ENCODE results near the gene SBF2.
"Not testable (repeated sequence)": the region's sequence is repeated elsewhere in the genome, so short reads cannot be mapped to it uniquely, and the experiment has no call there.

SBF2 gene

DNA sequence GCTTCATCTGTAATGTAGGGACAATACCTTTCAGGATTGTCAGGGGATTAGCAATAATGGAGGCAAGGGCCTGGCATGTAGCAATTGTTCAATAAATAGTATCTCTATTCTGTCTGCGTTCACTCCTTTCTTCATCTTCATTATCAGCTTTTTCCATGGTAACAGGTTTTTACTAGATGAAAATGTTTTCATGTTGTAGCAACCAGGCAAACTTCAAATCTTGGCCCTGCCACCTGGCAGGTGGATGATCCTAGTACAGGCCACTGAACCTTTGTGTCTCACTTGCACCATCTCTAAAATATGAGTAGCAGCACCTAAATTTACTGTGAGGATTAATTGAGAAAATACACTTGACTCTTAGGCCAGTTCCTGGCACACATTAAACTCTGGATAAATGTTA is 546.8 kb downstream of the SBF2 start:
- no peak for DNase-seq (ENCODE audit: low read depth)

DNA sequence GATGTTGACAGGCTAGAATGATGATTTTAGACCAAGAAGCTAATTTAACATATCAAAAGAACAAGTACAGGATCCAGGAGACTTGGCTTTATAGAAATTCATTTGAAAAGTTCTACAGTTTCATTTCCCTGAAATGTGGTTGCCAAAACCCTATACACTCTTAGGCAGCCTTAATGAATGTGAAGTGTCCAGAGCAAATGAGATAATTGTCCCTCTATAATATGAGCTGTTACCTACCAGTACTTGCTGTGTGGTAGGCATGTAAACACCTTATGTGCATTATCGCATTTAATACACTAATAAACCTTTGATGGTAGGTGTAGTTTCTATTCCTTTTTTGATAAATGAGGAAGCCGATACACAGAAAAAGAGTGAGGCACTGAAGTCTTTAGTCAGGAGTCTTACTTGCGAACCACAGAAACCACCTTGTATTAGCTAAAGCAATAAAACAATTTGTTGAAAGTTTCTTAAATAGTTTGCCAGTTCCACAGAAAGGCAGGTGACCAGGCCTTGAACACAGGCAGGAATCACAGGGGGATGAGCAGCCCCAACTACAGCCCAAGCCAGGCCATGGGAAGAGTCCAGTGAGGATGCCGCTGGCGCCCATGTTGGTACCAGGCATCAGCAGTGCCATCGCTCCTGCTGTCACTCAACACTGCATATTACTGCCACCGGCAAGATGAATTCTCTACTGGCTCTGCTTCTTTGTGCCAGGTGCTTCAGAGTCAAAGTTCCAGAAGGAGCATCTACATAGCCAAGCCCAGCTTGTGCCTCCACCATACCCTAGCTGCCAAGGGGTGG is 548.4 kb downstream of the SBF2 start:
- DNase-seq (ENCODE audit: low read depth) = no peak

DNA sequence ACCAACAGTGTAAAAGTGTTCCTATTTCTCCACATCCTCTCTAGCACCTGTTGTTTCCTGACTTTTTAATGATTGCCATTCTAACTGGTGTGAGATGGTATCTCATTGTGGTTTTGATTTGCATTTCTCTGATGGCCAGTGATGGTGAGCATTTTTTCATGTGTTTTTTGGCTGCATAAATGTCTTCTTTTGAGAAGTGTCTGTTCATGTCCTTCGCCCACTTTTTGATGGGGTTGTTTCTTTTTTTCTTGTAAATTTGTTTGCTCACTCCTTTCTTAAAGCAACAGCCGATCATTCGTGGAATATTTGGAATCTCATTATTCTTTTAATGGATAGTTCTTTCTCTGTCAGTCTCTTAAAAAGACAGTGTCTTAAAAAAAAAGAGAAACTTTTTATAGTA is 550.5 kb downstream of the SBF2 start:
- DNase-seq (ENCODE audit: low read depth) = not testable (repeated sequence)

DNA sequence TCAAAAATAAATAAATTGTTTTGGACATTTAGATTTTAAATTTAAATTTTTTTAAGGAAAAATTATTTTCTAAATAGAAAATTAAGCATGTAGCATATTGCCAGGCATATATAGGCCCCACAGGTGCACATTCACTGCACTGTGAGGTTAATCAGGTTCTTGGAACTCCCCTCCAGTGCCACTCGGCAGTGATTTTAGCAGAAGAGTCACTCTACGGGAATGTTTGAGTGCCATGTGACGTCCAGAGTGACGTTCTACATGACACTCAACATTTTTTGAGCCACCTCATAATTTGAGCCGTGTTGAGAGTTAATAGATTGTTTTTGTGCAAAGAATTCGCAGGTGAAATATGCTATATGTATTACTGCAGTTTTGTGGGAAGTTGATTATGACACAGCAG is 552.8 kb downstream of the SBF2 start:
- DNase-seq (ENCODE audit: low read depth) = no peak

DNA sequence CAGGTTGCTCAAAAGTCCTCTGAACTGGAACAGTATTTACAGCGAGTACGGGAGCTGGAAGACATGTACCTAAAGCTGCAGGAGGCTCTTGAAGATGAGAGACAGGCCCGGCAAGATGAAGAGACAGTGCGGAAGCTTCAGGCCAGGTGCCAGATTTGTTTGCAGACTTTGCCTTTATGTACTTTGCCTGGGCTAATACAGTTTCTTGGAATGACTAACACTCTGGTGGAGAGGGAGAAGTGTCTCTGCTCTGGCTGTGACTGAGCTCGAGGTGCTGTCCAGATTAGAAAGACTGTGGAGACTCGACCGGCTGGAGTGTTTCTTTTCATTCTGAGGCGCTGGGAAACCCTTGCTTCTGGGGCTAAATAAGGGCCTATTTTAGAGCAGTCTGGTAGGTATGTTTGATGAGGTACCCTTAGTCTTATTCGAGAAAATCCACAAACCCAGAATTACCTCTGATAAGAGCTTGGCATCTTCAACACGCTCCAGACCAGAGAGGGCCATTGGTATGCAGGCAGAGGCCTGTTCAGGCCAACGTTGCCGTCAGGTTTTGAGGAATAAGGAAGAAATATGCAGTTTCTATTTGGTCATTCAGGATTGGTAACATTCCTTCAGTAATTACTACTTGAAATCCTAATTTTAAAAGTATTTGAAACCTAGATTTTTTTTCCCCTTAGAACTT is 553.7 kb downstream of the SBF2 start:
- DNase-seq (ENCODE audit: low read depth) = no peak

DNA sequence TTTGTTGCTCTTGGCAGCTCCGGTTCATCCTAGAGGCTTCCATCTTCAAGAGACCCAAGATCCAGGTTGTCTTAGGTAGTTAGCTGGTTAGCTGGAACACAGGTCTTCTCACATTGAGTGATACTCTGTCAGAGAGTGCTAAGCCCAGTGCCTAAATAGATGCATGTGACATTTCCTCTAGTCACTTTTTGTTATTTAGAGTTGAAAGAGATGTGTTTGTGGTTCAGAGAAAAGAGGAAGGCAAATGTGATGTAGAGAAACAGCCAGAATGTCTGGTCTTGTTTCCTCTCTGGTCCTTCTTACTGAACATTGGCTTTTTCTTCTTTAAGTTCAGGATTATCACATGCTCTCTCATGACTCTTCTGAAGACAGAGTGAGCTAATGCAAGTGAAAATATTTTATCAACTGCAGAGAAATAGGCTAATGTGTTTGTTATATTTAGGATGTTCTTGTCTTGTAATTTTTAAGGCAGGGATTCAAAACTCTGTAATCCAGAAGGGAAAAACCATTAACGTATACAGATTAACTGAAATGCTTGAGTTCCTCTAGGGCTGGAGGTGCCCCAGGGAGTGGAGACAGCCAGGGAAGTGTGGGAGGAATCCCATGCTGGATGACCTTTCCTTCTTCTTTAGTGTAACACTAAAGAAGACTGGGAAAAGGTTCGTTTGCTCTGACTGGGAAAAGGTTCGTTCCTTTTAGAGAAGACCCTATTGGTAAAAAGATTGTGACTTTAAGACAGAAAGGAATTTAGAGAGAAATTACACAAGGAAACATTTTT is 554.7 kb downstream of the SBF2 start:
- DNase-seq (ENCODE audit: low read depth) = no peak

DNA sequence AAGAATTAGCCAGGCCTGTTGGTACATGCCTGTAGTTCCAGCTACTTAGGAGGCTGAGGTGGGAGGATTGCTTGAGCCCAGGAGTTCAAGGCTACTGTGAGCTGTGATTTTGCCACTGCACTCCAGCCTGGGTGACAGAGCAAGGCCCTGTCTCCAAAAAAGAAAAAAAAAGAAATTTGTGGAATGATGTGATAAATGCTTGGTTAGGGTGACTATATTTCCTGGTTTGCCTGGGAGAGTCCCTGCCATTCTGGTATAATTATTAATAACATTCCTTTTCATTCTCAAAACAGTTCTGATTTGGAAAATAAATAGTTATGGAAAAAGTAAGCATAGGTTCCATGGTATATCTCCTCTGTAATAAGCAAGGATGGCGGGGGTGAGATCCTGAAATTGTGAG is 555.3 kb downstream of the SBF2 start:
- no peak for DNase-seq (ENCODE audit: low read depth)

DNA sequence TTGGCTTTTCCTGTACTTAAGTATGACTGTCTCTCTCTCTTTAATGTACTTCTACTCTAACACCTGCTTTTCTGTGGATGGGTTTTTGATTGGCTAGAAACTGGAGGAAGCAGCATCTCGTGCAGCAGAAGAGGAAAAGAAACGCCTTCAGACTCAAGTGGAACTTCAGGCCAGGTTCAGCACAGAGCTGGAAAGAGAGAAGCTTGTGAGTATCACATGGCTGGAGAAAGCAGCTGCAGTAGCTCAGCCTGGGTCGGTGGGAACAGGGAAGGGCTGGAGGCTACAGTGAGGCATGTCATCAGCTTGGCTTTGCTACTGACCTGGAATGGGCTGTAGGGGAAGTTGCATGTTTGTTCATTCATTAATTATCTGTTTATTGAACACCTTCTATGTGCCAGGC is 555.9 kb downstream of the SBF2 start:
- DNase-seq (ENCODE audit: low read depth) = no peak

DNA sequence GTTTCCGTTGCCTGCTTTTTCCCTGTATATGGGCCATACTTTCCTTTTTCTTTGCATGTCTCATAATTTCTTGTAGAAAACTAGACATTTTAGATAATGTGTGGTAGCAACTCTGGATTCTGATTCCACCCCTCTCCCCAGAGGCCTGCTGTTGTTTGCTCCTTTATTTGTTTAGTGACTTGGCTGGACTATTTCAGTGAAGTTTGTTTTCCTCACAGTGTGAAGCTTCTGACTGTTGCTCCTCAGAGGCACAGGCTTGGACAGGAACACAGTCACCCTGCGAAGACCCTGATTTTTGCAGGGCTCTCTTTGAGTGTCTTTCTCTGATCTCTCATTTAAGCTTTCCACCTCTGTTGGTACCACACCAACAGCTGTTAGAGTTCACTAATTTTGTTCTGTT is 557.7 kb downstream of the SBF2 start:
- no peak for DNase-seq (ENCODE audit: low read depth)

DNA sequence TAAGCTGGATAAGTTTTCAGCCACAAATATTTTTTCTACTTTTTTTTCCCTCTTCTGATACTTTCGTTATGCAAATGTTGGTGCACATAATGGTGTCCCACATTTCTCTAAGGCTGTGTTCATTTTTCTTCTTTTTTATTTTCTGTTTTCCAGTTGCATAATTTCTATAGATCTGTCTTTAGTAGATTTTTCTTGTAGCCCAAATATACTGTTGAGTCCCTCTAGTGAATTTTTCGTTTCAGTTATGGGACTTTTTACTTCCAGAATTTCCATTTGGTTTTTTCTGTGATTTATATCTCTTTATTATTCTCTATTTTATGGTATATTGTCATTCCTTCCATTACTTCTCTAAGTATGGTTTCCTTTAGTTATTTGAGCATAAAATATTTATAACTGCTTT is 558.1 kb downstream of the SBF2 start:
- no peak for DNase-seq (ENCODE audit: low read depth)

DNA sequence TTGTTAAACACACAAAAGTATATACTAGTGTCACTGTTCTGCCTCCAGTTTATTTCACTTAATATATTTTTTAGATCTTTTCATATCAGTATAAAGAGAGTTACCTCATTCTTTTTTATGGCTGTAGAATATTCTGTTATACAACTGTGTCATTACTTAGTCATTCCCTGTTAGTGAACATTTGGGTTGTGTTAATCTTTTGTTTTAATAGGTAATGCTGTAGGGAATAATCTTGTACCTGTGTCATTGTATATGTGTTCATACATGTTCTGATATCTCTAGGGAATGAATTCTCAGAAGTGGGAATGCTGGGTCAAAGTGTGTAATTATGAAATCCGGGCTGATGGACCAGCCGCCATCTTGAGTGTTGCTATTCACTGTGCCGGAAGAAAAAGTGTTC is 558.8 kb downstream of the SBF2 start:
- DNase-seq (ENCODE audit: low read depth) = no peak

DNA sequence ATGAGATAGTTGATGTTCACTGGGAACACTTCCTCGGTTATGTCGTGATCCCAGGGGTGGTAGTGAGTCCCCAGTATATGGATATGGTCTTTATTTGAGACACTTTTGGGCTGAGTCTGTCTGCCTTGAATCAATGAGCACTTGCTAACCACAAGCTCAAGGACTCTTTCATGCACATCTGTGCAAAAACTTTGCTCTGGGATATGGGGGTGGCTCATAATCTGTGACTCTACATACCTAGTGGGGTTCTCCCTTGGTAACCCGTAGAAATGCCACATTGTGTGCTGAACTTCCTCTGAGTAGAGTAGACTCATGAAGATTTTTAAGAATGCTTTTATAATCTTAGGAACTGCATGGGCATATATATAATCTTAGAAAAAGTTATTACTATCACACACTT is 560.8 kb downstream of the SBF2 start:
- no peak for DNase-seq (ENCODE audit: low read depth)

DNA sequence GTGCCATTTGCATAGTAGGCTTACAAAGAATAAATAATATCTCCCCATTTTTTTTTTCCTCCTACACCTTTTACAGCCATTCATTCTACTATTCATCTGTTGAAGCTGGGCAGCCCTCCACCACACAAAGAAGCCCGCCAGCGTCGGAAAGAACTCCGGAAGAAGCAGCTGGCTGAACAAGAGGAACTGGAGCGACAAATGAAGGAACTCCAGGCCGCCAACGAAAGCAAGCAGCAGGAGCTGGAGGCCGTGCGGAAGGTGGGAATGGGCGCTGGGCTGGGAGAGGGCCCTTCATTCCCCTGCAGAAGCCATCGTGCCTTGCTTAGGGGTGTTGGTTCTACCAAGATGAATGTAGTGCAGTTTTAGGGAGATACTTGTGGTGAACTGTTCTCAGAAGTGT is 561.6 kb downstream of the SBF2 start:
- DNase-seq (ENCODE audit: low read depth) = no peak

DNA sequence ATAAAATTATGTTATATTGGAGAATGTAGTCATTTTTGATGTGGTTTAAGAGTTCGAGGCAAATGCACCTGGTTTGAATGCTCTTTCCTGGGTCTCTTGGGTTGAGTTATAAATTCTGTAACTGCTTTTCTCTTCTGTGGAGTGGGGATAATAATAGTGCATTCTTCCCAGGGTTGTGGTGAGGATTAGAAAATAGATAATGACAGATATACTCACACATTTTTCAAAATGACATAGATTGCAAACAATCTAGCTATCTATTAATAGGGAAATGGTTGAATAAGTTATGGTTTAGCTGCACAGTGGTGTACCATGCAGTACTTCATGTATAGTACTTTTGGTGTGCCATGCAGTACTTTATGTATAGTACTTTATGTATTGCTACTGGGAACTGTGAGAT is 562.8 kb downstream of the SBF2 start:
- no peak for DNase-seq (ENCODE audit: low read depth)
